ENCODE data around the gene KRTAP5-10.
"Not testable (repeated sequence)": the region's sequence is repeated elsewhere in the genome, so short reads cannot be mapped to it uniquely, and the experiment has no call there.

The KRTAP5-10 gene

GRCh38 chr11:71555508-71555907, 9.9 kb upstream of the KRTAP5-10 start:
- no peak for DNase-seq
- Mint-ChIP-seq H3K9me3 (no peaks in the 10 kb centered on the region), H3K27ac (no peak overlapping the region), H3K4me1 (no peaks in the 10 kb centered on the region), H3K4me3 (no peak overlapping the region), H3K36me3 (no peaks in the 10 kb centered on the region), H3K27me3 (peaks cover 4% of the 10 kb centered on the region)
- CTCF ChIA-PET, result no interaction called here

- CTCF ChIA-PET, result no interaction called here
- no peak overlapping the region for H3K27ac Mint-ChIP-seq
Observed at GRCh38 chr11:71556018-71556417, 9.3 kb upstream of the KRTAP5-10 start.

GRCh38 chr11:71557257-71557656, 8.1 kb upstream of the KRTAP5-10 start:
- DNase-seq, result no peak
- CTCF ChIA-PET, result no interaction called here
- Mint-ChIP-seq H3K9me3 (no peaks in the 10 kb centered on the region), H3K27ac (no peak overlapping the region), H3K27me3 (peaks cover 4% of the 10 kb centered on the region), H3K4me3 (no peak overlapping the region), H3K4me1 (no peaks in the 10 kb centered on the region), H3K36me3 (no peaks in the 10 kb centered on the region)

More at GRCh38 chr11:71556018-71556417, 9.3 kb upstream of the KRTAP5-10 start:
- Mint-ChIP-seq H3K27me3 (peaks cover 4% of the 10 kb centered on the region), H3K4me1 (no peaks in the 10 kb centered on the region), H3K9me3 (no peaks in the 10 kb centered on the region), H3K4me3 (no peak overlapping the region), H3K36me3 (no peaks in the 10 kb centered on the region)
- DNase-seq, result no peak

- no peak overlapping the region for H3K27ac Mint-ChIP-seq
- no peaks in the 10 kb centered on the region for H3K4me1 Mint-ChIP-seq
- DNase-seq, result no peak
- H3K9me3 Mint-ChIP-seq, result no peaks in the 10 kb centered on the region
- CTCF ChIA-PET, result no interaction called here
- H3K27me3 Mint-ChIP-seq, result peaks cover 15% of the 10 kb centered on the region
- no peak overlapping the region for H3K4me3 Mint-ChIP-seq
- H3K36me3 Mint-ChIP-seq, result no peaks in the 10 kb centered on the region
Observed at GRCh38 chr11:71558996-71559395, 6.4 kb upstream of the KRTAP5-10 start.

DNA sequence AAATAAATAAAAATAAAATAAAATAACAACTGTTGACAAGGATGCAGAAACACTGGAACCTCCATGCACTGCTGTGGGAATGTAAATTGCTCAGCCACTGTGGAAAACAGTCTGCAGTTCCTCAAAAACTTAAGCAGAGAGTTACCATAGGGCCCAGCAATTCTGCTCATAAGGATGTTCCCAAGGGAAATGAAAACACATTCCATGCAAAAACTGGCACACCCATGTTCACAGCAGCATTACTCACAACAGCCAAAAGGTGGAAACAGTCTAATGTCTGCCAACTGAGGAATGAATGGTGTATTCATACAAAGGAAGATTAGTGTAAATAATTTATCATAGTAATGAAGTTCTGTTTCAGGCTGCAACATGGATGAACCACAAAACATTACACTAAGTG, 3.2 kb upstream of the KRTAP5-10 start:
- CTCF ChIA-PET, result interaction anchor here (0.6 kb wide), 1 partner anchor 1675 kb away, joined by 3 read pairs; no protein-coding TSS in a partner anchor
- peaks cover 30% of the 10 kb centered on the region for H3K27me3 Mint-ChIP-seq
- no peaks in the 10 kb centered on the region for H3K4me1 Mint-ChIP-seq
- H3K4me3 Mint-ChIP-seq, result no peak overlapping the region
- no peaks in the 10 kb centered on the region for H3K9me3 Mint-ChIP-seq
- DNase-seq, result no peak
- no peak overlapping the region for H3K27ac Mint-ChIP-seq
- H3K36me3 Mint-ChIP-seq, result no peaks in the 10 kb centered on the region

GRCh38 chr11:71563406-71563805, 2.0 kb upstream of the KRTAP5-10 start:
- Mint-ChIP-seq H3K36me3 (no peaks in the 10 kb centered on the region), H3K4me1 (no peaks in the 10 kb centered on the region), H3K9me3 (no peaks in the 10 kb centered on the region), H3K27ac (no peak overlapping the region), H3K27me3 (peaks cover 30% of the 10 kb centered on the region), H3K4me3 (no peak overlapping the region)
- peak; percentile 26 for DNase-seq
- CTCF ChIA-PET, result interaction anchor here (0.7 to 1.4 kb wide), 3 partner anchors 14 to 1096 kb away, joined by 3 read pairs; no protein-coding TSS in a partner anchor

GRCh38 chr11:71564430-71564829, 933 bp upstream of the KRTAP5-10 start:
- Mint-ChIP-seq H3K36me3 (no peaks in the 10 kb centered on the region), H3K9me3 (no peaks in the 10 kb centered on the region), H3K27me3 (peaks cover 30% of the 10 kb centered on the region), H3K4me1 (no peaks in the 10 kb centered on the region), H3K4me3 (no peak overlapping the region), H3K27ac (no peak overlapping the region)
- CTCF ChIA-PET, result no interaction called here
- peak; percentile 11 for DNase-seq

- DNase-seq, result no peak
- Mint-ChIP-seq H3K36me3 (no peaks in the 10 kb centered on the region), H3K27me3 (peaks cover 30% of the 10 kb centered on the region), H3K4me3 (no peak overlapping the region), H3K9me3 (no peaks in the 10 kb centered on the region), H3K4me1 (no peaks in the 10 kb centered on the region), H3K27ac (no peak overlapping the region)
- CTCF ChIA-PET, result no interaction called here
Observed at GRCh38 chr11:71566081-71566620, 788 bp downstream of the KRTAP5-10 start.

- H3K4me1 Mint-ChIP-seq, H3K36me3 Mint-ChIP-seq, CTCF ChIA-PET, H3K9me3 Mint-ChIP-seq, DNase-seq, H3K27ac Mint-ChIP-seq, H3K4me3 Mint-ChIP-seq: not testable (repeated sequence)
- H3K27me3 Mint-ChIP-seq, result peaks cover 30% of the 10 kb centered on the region
Observed at GRCh38 chr11:71566626-71567599, 1.6 kb downstream of the KRTAP5-10 start.

DNA sequence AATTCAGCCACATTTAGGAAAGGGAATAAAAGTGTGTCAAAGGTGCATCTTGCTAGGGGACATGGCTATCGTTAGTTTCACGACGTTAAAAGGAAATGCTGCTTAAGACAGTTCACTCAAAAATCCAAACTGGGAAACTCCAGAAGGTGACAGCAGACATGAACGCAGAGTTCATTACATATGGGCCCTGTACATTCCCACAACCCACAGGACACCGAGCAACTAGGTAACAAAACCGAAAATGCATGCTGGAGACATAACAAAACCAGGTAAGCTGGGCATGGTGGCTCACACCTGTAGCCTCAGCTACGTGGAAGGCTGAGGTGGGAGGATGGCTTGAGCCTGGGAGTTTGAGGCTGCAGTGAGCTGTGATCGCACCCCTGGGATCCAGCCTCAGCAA, 2.3 kb downstream of the KRTAP5-10 start:
- H3K27me3 Mint-ChIP-seq, result peaks cover 30% of the 10 kb centered on the region
- H3K9me3 Mint-ChIP-seq, H3K27ac Mint-ChIP-seq, H3K4me3 Mint-ChIP-seq, H3K4me1 Mint-ChIP-seq, DNase-seq, CTCF ChIA-PET, H3K36me3 Mint-ChIP-seq: not testable (repeated sequence)

- no peak for DNase-seq
- no peak overlapping the region for H3K27ac Mint-ChIP-seq
- no peak overlapping the region for H3K4me3 Mint-ChIP-seq
- no peaks in the 10 kb centered on the region for H3K36me3 Mint-ChIP-seq
- no peaks in the 10 kb centered on the region for H3K9me3 Mint-ChIP-seq
- H3K4me1 Mint-ChIP-seq, result no peaks in the 10 kb centered on the region
- CTCF ChIA-PET, result no interaction called here
- peaks cover 20% of the 10 kb centered on the region for H3K27me3 Mint-ChIP-seq
Observed at GRCh38 chr11:71568704-71569349, 3.5 kb downstream of the KRTAP5-10 start.

GRCh38 chr11:71571101-71571850, 5.9 kb downstream of the KRTAP5-10 start:
- H3K27ac Mint-ChIP-seq, H3K27me3 Mint-ChIP-seq, H3K4me3 Mint-ChIP-seq, H3K9me3 Mint-ChIP-seq, H3K4me1 Mint-ChIP-seq, H3K36me3 Mint-ChIP-seq, CTCF ChIA-PET, DNase-seq: not testable (repeated sequence)

DNA sequence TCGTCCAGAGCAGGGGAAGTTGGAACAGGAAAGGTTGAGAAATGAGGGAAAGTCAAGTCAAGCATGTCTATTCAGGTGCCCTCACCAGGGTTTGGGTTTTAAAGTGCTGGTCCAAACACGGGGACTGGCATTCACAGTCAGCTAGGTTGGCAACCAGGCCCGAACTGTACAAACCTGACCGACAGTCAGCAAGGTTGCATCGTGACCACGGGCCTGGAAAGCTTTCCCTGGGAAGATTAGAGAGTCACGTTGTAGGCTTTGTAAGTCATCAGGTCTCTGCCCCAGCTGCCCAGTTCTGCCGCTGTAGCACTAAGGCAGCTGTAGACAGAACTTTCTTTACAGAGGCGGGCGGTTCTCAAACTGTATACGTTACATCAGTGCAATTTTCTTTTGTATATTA, 7.4 kb downstream of the KRTAP5-10 start:
- no peaks in the 10 kb centered on the region for H3K36me3 Mint-ChIP-seq
- H3K9me3 Mint-ChIP-seq, result no peaks in the 10 kb centered on the region
- DNase-seq, result no peak
- no peak overlapping the region for H3K4me3 Mint-ChIP-seq
- no peaks in the 10 kb centered on the region for H3K4me1 Mint-ChIP-seq
- H3K27me3 Mint-ChIP-seq, result peaks cover 4% of the 10 kb centered on the region
- CTCF ChIA-PET, result no interaction called here
- H3K27ac Mint-ChIP-seq, result no peak overlapping the region

DNA sequence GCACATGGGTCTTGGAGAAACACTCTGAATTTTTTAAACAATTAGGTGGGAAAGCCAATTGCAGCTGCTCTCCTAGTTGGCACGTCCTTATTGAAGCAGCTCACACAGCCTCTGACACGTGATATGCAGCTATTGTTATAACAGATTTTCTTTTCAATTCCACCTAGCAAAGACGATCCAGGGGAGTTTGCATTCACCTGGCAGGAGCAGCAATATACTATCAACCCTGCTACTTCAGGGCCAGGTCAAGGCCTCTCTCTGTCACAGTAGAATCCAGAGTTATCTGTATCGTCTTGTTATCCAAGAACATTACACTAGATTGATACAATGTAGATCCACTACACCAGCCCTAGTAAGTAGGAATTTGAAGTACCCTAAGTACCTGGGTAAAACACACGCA, 9.1 kb downstream of the KRTAP5-10 start:
- H3K9me3 Mint-ChIP-seq, result no peaks in the 10 kb centered on the region
- no peaks in the 10 kb centered on the region for H3K27me3 Mint-ChIP-seq
- CTCF ChIA-PET, result interaction anchor here (1.4 kb wide), 1 partner anchor 8 kb away, joined by 3 read pairs; no protein-coding TSS in a partner anchor
- no peaks in the 10 kb centered on the region for H3K4me1 Mint-ChIP-seq
- no peak overlapping the region for H3K27ac Mint-ChIP-seq
- H3K36me3 Mint-ChIP-seq, result no peaks in the 10 kb centered on the region
- no peak overlapping the region for H3K4me3 Mint-ChIP-seq
- DNase-seq, result no peak
